Left renal cortex interstitium (tissue), 4 donors: ENCODE results near the gene SHB. TPM values are rescaled to one million over a fixed set of nuclear protein-coding genes. Genes with fewer than 3 reads are reported as not detected.
A peak's percentile ranks its signal among the peaks of the same experiment; 100 is the strongest.

Experiments used
- DNase-seq, 4 donors: peaks; one replicate each; pipeline ENCODE4 v3.0.0-alpha.2; 2013; ENCODE audit warnings: low read depth in 4 of 4, low spot score in 2 of 4, missing footprints in 1 of 4
- polyA plus RNA-seq, 4 donors: library from polyadenylated mRNA; unstranded; fragments of 120-200 nt; gene quantifications; one replicate each; pipeline ENCODE4 v1.2.1, GENCODE V29; 2013; ENCODE audit not compliant: insufficient read length in 4 of 4

SHB gene
- polyA plus RNA-seq, 4 donors, result 15.8 to 19.1 (median 18.5) TPM

DNA sequence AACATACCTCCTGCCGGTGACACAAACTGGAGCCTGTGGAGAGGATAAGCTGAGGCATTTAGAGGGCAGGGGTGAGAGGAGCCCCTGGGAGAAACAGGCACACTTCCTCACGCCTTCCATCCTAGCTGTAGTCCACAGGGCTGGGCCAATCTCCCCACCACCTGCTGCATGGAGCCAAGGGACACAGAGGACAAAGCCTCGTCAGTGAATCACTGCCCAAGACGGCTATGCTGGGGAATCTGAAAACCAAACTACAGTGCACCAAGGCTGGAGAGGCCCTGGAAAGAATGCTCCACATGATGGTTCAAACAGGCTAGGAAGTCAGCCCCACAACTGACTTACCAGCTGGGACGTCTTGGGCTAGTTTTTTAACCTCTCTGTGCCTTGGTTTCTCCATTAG is 57.0 kb downstream of the SHB start:
- no peak for DNase-seq

GRCh38 chr9:38010918-38011704 is 57.9 kb downstream of the SHB start:
- DNase-seq, result no peak

- no peak for DNase-seq
Measured at GRCh38 chr9:38009990-38010389, 59.0 kb downstream of the SHB start.

DNA sequence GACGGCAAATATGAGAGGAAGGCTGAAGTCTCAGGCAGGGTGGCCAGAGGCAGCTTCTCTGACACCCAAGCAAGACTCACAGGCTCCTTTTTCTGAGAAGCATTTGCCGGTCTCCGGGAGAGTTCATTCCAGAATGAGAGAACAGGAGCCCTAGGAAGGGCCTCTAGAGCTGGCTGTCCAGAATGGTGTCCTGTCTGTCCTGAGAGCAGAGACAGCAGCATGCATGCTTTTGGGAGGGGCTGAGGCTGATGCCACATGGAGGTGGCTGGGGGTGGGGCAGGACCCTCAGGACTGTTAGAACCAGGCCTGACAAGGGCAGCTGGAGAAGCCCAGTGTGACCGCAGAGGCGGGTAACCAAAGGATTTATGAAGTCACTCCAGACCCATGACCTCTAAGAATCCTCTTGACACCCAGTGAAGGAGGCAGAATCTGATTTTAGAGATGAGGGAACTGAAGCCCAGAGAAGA is 60.0 kb downstream of the SHB start:
- no peak for DNase-seq

DNA sequence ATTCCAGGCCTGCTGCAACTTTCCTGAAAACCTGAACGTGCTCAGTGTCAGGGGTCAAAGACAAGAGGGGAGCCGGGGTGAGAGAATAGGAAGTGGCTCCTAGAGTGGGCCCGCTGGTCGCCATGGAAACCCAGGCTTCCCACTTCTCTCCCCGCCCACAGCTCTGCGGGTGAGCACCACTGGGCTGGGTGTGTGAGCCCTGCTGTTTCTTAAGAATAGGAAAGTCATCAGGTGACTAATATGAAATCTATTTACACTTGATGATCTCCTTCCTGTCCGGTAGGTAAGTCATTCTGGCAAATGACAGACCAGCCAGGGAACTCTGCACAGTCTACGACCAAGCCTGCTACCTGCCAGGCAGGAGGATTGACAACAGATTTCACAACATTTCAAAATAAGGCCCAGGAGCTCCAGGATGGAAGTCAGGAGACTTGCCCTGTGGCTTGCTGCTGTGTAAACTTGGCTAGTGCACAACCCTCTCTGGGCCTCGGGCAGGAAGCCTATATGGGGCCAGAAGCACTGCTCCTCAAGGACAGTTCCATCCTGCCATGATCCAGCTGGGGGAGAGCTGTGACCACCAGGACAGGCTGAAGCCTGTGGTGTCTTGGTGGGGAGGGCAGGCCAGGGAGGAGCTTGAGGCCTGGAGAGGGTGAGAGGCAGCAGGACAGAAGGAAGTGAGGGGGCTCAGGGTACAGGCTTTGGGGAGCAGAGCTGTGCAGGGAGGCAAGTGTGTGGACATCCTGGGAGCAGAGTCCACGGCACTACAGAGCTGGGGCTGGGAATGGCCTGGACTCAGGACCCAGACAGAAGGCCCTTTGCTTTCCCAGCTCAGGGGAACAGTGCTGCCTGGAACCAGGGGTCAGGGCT is 60.6 kb downstream of the SHB start:
- no peak for DNase-seq

DNA sequence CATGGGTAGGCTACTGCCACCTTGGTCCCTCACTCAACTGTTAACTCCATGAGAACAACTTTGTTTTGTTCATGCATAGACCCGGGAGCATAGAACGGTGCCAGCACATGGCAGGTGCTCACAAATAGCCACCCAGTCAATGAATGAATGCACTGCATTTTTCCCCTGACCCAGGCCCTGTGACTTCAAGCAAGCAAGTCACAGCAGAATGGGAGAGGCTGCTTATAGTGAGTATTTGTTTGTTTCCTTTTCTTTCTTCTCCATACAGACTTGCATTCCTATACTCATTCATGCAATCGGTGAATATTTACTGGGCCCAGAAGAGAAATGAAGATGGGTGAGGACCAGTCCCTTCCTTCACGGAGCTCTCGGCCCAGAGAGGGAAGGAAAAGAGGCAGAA is 62.0 kb downstream of the SHB start:
- DNase-seq, result no peak

GRCh38 chr9:38006163-38006562 is 62.9 kb downstream of the SHB start:
- no peak for DNase-seq

- DNase-seq, result no peak
Measured at GRCh38 chr9:38004809-38005560, 64.0 kb downstream of the SHB start.

GRCh38 chr9:38003946-38004808 is 64.8 kb downstream of the SHB start:
- DNase-seq, result no peak

DNA sequence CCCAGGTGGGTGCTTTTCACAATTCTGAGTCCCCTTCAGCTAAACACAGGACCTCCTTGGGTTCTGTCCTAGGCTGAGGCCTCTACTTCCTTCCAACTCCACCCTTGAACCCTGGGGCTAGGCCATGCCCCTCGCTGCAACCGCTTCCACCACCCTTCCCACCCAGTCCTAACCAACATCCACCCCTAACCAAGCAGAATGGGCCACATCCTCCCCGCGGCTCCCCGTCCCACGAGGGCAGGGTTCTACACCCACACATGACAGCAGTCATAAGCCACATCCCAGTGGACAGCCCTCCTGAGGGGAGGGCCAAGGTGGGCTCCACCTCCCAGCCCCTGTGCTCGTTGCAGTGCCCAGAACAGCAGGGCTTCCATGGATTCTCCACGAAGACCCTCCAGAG is 65.8 kb downstream of the SHB start:
- DNase-seq, result no peak

DNA sequence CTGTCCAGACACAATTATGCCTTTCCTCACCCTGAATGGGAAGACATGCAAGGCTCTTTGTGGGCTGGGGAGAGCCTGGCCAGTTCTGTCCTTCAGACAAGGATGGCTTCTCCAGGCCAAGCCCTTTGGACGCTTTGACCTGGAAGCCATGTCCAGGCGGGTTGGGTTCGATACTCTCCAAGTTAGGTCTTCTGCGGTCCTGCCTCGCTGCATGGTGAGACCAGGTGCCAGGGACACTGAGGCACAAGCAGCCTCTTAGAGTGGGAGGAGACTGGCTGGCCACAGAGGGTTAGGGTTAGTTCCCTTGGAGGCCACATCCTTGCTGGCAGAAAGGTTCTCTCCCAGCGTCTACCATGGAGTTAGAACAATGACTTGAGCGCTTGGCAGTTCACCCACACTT is 67.6 kb downstream of the SHB start:
- DNase-seq, result no peak

- DNase-seq, result no peak
Measured at GRCh38 chr9:38000735-38001134, 68.3 kb downstream of the SHB start.

DNA sequence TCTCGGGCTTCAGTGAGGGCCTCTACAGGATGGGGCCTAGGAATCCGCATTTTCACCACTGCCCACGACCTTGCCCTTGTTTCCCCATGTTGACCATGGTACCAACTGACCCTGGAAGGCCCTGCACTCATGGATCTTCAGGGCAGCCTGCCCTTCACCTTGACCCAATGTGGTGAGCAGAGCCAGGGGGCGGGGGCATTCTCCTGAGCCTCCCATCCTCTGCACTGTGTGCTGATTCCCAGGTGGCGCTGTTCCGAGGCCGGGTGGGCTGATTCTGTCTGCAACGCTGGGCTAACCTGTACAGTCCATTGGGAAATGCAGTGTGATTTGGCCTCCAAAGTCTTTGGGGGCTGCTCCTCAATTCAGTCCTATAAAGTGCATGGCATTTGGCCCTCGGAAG is 68.7 kb downstream of the SHB start:
- no peak for DNase-seq

- no peak for DNase-seq
Measured at GRCh38 chr9:37999588-38000189, 69.3 kb downstream of the SHB start.

GRCh38 chr9:37998881-37999587 is 70.0 kb downstream of the SHB start:
- no peak for DNase-seq

GRCh38 chr9:37997636-37998374 is 71.2 kb downstream of the SHB start:
- peak in 1 of 4 donors; percentile 49 for DNase-seq

- DNase-seq, result no peak
Measured at GRCh38 chr9:37996819-37997217, 72.2 kb downstream of the SHB start.
